ENCODE data around the gene PTPN9.
"Not testable (repeated sequence)": the region's sequence is repeated elsewhere in the genome, so short reads cannot be mapped to it uniquely, and the experiment has no call there.

Gene PTPN9

DNA sequence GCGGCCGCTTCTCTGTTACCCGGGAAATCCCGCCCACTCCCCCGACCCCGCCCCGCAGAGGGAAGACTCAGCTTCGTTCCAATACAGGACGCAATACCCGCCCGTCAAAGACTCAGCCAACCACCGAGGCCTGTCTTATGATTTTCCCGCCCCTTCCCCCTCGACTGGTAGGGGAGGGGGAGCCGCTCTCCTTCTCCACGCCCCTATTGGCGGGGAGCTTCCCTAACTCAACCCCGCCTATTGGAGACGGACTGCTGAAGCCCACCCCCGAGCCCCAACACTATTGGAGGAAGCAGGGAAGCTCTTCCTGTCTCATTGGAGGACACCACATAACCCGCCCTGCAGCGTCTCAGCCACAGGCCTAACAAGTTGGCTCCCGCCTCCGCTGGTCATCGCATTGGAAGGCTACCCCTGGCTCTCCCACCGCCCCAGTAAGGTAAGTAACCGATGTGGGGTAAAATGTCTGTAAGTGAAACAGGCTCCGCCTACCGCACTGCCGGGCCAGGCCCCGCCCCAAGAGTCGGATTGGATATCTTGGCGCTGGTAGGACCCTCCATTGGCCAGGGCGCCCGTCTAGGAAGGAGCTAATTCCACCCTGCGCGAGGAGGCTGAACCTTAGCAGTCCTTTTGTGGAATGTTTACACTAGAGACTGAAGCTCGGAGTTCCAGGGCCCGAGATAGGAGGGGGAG is 127.3 kb downstream of the PTPN9 start, which contains the start of gene SIN3A:
TSS of gene SIN3A (minus strand) at position 17 of the 690 bp plus-strand sequence. CDS start 21,315 bp downstream, outside the sequence.
- DNase-seq, result peak; percentile 100

GRCh38 chr15:75451202-75451673 is 127.9 kb downstream of the PTPN9 start:
- DNase-seq, result no peak

DNA sequence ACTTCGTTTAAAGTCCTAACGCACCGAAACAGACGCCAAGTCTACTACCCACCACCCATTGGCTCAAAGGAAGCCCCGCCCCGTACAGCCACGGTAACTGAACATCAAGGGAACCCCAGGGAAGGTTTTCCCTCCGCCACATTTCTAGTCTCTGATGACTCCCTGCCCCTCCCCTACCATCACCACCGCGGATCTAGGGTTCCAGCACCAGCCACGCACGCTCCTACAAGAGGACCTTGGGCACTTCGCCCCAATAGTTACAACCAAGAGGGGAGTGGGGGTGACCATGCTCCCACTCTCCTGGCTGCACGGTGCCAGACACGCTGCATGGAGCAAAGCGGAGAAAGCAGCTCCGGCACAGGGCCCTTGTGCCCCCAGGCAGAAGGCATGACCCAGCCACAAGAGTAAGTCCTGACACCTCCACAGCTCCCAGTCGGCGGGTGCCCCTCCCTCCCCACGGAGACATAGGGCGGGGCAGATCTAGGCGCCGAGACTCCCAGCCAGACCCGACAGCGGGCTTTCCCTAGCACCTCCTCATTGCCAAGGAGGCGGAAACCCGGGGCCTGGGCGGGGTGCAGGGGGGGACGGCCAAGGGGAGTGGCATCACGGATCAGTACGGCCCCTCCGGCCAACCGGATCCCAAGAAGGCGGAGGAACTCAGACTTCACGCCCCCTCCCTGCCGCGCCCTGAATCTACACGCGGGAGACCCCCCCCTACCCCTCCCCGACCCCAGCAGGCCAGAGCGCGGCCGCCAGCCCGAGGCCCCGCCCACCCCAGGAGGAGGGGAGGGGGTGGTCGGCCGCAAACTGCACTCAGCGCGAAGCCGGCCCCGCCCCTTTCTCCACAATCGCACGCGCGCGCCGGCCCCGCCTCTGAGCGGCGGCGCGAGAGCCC is 128.6 kb downstream of the PTPN9 start:
- peak; percentile 95 for DNase-seq

- no peak for DNase-seq
These were observed 129.4 kb downstream of the PTPN9 start for GRCh38 chr15:75449585-75450306.

GRCh38 chr15:75448171-75448570 is 130.9 kb downstream of the PTPN9 start:
- not testable (repeated sequence) for DNase-seq

DNA sequence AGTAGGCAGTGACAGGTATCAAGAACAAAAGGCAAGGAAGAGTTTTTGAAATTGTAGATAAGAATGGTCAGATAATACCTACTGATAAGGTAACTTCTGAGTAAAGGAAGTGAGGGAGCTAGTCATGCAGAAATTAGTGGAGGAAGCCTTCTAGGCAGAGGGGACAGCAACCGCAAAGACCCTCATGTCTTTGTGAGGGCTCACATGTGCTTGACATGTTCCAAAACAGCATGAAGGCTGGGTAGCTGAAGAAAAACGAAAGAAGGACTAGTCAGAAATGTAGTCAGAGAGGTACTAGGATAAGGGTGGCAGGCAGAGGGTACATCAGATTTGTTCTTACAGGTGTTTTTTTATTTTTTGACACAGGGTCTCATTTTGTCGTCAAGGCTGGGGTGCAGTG is 133.0 kb downstream of the PTPN9 start:
- no peak for DNase-seq

DNA sequence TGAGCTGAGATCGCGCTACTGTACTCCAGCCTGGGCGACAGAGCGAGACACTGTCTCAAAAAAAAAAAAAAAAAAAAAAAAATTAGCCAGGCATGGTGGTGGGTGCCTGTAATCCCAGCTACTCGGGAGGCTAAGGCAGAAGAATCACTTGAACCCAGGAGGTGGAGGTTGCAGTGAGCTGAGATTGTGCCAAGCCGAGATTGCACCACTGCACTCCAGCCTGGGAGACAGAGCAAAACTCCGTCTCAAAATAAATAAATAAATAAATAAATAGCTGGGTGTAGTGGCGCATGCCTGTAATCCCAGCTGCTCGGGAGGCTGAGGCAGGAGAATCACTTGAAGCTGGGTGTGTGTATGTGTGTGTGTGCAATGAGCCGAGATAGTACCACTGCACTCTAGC is 133.8 kb downstream of the PTPN9 start:
- DNase-seq, result not testable (repeated sequence)

DNA sequence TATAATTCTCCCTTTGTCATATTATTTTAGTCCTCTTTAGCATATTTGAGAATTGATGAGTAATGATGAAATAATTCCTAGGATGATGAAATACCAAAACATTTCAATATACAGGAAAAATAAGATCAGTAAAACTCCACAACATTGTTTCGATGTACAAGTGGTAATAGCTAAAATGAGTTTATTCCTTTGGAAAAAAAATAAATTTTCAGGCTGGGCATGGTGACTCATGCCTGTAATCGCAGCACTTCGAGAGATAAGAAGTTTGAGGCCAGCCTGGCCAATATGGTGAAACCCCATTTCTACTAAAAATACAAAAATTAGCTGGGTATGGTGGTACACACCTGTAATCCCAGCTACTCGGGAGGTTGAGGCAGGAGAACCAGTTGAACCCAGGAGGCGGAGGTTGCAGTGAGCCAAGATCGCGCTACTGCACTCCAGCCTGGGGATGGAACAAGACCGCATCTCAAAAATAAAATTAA is 135.1 kb downstream of the PTPN9 start:
- not testable (repeated sequence) for DNase-seq

DNA sequence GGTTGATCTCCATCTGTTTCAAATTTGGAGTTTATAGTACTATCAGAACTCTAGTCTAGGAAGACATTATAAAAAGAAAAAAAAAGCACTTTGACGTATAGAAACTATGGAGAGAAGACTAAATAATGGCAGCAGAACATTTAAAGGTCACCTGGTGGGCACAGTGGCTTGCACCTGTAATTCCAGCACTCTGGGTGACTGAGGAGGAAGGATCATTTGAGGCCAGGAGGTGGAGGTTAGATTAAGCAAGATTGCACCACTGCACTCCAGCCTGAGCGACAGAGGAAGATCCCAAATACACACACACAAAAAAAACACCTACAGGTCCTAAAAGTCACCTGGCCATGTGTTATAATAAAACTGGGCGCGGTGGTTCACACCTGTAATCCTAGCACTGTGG is 141.4 kb downstream of the PTPN9 start:
- DNase-seq, result no peak

GRCh38 chr15:75436881-75437280 is 142.2 kb downstream of the PTPN9 start:
- no peak for DNase-seq

- no peak for DNase-seq
These were observed 147.4 kb downstream of the PTPN9 start for GRCh38 chr15:75431682-75432081.

DNA sequence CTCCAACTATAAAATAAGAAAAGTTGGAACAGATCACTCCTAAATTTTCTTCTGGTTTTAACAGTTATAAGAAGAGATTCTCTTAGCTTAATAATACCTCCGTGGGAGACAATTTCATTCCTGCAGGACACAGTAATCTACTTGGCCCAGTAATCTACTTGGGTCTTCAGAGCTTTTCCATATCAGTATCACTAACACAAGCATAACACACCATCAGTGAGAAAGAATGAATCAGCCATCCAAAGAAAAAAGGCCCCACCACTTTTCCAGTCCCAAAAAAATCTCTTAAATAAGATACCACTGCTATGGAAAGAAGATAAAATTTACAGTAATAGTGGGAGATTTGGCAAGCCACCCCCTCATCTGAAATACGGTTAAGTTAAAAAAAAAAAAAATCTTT is 147.8 kb downstream of the PTPN9 start:
- DNase-seq, result no peak

DNA sequence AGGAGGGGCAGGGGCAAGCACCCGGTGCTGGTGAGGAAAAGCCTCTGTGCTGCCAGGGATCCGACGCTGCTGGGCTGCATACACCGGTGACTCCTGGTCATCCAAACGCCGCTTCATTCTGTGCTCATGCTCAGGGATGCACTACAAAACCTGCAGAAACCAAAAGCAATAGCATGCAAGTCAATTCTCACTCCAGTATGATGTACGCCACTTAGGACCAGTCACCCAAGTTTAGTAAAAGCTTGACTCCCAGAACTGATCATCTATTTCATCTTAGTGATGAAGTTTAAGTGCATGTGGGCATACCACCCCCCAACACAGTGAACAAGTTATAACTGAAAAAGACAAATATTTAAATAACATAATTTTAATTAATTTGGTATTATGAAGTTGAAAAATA is 148.9 kb downstream of the PTPN9 start:
- no peak for DNase-seq

GRCh38 chr15:75428152-75428551 is 151.0 kb downstream of the PTPN9 start:
- no peak for DNase-seq

DNA sequence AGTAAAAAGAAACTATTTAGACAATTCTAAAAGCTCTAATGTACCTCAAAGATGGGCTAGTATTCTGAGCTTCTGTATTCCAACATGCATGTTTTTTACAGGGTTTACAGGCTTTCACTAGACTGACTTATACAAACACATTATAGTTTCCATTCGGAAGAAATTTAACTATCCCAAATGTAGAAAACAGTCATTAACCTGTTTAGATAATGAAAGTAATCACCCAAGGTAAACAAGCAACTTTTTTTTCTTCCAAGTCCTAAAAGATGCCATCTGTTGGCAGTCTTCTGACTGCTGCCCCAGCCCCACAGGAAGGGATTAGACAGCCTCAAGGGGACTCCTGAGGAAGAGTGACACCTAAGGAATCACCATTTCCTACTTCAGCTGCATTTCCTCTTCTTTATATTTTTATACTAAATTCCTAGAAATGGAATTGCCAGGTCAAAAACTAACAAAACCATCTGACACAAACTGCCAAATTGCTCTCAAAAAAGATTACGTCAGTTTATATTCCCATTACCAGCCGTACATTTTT is 153.1 kb downstream of the PTPN9 start:
- DNase-seq, result no peak

GRCh38 chr15:75422554-75422953 is 156.6 kb downstream of the PTPN9 start:
- DNase-seq, result no peak

DNA sequence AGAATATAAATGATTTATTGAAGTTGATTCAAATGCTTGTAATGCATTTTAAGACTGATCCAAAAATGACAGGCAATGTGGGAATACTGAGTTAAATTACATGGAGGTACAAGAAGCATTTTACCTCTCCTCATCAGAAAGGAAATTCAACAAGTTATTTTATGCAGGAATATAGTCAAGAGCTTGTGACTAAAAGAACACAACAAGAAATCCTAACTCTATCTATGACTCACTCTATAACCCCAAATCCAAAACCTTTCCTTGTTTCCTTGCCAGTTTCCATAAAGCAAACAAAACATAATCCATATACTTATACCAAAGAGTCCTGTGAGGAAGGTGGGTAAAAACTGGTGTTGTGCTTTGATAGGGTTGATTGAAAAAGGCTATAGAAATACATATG is 158.4 kb downstream of the PTPN9 start:
- DNase-seq, result no peak

DNA sequence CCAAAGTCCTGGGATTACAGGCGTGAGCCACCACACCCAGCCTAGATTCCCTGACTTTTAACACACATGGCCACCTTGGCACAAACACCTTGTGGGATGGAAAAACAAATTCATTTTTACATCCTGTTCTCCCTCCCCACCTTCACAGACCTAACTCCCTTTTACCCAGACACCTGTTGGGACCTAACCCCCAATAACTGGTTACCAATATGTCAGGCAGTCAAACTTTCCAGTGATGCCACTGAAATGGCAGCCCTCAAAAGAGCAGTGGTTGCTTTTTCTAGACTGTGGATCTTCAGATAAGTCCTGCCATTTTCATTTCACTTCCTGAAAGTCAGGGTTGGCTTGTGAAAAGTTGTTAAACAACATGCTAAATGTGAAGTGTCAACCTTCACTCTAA is 162.5 kb downstream of the PTPN9 start:
- DNase-seq, result no peak

All from amniotic stem cell (primary cell).